ENCODE results near the gene RAF1.
"Not testable (repeated sequence)": the region's sequence is repeated elsewhere in the genome, so short reads cannot be mapped to it uniquely, and the experiment has no call there.

The RAF1 gene

DNA sequence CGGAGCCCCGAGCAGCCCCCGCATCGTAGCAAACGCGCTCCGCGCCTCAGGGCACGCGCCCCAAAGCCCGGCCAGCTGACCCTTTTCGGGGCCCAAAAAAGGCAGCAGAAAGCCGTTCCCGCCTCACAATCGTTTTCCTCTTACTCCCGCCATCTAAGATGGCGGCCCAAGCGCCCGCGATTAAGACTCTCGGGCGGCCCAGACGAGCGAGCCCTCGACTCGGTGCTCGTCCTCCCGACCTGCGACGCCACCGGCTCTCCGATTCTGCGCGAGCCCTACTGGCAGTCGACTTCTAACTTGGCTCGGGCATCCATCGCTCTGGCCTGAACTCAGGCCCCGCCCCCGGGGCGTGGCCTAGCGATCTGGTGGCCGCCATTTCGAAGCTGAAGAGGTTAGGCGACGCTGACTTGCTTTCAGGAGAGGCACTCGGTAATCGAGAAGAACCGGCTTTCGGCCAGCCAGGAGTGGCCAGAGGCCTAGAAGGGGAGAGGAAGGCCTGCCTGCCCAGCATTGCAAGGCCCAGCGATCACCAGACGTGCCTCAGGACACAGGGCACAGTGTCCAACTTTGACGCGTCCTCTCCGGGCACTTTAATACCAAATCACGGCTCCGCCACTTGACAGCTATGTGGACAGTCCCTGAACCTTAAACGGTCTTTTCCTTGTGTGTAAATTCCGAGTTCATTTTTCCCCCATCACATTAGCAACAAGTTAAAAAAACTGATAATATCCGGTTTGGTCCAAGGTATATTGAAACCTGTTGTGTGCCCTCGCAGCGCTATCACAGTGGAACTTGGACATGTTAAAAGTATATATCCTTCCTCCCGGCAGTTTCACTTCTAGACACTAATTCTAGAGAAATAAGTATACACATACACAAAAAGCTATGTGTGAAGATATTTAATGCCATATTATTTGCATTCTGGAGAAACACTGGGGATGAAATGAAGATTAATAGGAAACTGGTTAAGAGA is at the start of gene RAF1:
TSS of gene RAF1 (minus strand) at position 182 of the 973 bp plus-strand sequence. CDS start 45,396 bp downstream, outside the sequence.
- DNase-seq (ENCODE audit: low spot score) = peak; percentile 98

DNA sequence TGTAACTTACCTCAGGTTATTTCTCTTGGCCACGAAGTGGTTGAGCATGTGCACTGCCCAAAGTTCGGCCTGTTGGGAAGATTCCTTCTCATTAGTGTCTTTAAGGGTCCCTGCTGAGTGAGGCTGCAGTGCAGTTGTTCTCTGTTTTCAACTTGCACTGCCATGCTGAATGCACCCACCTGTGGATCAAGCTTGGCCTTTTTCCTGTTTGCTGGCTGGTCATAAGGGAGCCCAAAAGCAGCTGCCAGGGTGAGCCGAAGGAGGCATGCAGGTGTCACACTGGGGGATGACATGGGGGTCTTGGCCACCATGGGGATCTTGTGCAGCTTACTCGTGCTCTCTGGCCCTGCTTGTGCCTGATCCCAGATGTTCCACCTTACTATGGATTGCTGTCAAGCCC is 46.1 kb upstream of the RAF1 start:
- no peak for DNase-seq (ENCODE audit: low spot score)

DNA sequence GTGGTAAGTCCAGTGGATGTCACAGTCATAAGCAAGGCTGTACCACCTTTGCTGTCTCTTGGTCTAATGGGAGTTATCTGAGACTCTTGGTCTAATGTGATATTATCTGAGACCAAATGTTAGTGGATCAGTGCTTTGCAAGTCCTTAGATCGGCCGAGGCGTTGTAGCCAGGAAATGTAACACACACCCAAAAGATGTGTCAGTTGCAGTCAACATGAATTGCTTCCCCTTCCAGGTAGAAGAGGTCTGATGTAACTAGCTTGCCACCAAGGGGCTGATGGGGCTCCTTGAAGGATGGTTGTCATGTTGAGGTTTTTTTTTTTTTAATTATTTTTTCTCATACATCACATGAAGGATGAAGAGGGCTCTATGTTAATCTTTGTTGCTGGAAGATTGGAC is 45.4 kb upstream of the RAF1 start:
- no peak for DNase-seq (ENCODE audit: low spot score)

DNA sequence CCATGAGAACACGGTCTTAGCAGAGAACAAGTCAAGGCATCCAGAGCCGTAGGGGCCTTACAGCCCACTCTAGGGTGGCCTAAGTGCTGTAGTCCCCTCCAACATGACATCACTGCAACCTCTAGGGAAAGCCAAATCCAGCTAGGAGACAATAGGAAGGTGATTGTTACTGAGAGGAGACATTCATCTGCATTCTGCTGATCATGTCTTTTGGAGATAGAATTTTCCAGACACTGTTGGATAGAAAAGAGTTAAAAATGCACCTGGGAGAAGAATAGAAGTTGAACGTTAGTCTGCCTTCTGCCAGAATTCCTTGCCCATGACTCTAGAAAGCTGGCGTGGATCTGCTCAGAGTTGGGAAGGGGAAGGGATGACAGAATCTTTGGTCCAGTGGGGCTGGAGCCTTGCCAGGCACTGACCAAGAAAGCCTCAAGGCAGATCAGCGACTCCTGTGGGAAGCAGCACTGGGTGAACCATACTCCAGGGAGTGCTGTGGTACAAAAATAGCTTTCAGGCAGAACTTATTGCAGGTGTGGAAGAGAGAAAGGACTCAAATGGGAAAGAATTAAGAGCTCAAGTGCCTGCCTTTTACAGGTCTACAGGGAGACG is 44.8 kb upstream of the RAF1 start:
- DNase-seq (ENCODE audit: low spot score) = no peak

DNA sequence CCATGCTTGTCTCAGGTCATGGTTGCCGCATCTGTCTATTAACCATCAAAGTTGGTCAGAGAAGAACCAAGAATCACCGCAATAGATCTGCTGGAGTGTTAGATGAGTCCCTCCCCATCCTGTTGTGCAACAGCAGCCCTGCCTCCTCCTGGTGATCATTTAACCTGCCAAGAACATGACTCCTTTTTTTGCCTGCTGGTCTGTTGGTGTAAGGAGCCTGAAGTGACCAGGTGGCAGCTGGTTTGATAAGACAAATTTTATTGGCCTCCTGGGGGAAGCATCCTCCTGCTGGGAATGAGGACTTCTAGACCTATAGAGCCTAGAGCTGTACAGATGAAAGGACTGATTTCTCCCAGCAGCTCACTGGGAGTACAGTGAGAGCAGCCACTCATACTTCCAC is 43.5 kb upstream of the RAF1 start:
- no peak for DNase-seq (ENCODE audit: low spot score)

DNA sequence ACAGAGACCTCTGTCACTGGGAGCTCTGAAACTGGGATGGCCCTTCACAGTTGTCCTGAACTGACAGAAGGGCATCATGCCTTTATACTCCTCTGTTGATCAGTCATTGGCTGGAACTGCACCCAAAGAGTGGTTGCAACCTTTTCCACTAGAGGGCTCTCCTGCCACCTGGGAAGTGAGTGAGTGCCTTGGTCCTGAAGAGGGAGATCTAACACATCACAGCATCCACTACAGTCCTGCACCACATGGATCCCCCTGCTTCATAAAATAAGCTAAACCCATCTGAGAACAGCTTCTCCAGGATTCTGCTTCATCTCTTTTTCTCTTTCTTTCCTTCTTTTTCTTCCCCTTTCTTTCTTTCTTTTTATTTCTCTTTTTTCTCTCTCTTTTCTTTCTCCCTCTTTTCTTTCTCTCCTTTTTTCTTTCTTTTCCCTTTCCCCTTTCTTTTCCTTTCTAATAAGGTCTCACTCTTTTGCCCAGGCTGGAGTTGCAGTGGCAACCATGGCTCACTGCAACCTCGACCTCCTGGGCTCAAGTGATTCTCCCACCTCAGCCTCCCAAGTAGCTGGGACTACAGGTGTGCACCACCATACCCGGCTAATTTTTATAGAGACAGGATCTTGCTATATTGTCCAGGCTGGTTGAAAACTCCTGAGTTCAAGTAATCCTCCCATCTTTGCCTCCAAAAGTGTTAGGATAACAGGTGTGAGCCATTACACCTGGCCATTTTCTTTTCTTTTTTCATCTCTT is 42.8 kb upstream of the RAF1 start:
- peak; percentile 55 for DNase-seq (ENCODE audit: low spot score)

DNA sequence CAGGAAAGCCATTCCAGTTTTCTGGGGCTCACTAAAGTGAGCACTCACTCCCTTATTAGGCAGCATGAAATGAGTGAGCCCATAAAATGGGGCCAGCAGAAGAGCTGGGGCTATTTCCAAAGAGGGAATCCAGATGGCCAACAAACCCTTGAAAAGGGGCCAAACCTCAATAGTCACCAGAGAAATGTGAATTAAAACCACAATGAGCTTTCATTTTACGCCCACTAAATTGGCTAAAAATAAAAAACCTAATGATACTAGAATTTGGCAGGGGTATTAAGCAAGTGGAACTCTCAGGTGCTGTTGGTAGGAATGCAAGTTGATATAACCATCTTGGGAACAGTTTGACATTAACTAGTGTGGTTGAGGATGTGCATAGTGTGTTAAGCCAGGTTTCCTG is 42.1 kb upstream of the RAF1 start:
- DNase-seq (ENCODE audit: low spot score) = no peak

DNA sequence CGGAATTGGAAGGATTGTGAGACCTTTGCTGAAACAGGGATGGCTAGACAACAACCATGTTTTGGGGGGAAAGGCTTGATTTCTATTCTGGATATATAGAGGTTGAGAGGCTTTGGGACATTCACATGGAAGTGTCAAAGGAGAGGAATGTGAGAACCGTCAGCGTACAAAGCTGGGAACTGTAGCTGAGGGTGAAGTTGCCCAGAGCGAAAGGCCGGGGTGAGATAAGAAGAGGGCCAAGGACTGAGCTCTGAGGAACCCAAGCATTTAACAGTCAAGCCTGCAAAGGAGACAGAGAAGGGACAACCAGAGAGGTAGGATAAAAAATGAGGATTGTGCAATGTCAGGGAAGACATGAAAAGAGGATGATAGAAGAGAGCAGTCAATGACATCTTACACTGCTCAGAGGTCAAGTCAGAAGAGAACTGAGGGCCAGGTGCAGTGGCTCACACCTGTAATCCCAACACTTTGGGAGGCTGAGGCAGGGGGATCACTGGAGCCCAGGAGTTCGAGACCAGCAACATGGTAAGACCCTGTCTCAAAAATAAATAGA is 41.5 kb upstream of the RAF1 start:
- no peak for DNase-seq (ENCODE audit: low spot score)

DNA sequence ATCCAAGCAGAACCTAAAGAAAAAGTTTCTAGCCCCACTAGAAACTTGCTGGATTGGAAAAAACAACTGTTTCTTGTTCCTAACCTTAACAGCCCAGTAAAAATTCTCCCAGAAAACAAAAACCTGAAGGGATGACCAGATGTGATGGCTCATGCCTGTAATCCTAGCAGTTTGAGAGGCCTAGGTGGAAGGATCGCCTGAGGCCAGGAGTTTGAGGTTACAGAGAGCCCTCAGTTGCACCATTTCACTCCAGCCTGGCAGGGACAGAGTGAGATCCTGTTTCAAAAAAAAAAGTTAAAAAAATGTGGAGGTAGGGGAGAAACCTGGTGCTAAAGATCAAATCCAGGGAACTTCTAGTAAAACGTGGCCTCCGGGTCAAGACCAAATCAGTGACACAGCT is 38.6 kb upstream of the RAF1 start:
- DNase-seq (ENCODE audit: low spot score) = no peak

DNA sequence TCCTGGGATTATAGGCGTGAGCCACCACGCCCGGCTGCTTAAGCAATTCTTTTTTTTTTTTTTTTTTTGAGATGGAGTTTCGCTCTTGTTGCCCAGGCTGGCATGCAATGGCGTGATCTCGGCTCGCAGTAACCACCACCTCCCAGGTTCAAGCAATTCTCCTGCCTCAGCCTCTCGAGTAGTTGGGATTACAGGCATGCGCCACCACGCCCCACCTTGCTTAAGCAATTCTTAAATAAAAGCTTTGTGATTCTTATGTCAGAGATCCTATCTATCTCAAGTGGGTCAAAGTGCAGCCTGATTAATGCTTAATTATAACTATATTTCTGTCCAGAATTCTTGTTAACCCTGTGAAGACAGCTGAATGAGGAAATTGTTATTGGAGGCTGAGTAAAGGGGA is 37.7 kb upstream of the RAF1 start:
- not testable (repeated sequence) for DNase-seq (ENCODE audit: low spot score)

DNA sequence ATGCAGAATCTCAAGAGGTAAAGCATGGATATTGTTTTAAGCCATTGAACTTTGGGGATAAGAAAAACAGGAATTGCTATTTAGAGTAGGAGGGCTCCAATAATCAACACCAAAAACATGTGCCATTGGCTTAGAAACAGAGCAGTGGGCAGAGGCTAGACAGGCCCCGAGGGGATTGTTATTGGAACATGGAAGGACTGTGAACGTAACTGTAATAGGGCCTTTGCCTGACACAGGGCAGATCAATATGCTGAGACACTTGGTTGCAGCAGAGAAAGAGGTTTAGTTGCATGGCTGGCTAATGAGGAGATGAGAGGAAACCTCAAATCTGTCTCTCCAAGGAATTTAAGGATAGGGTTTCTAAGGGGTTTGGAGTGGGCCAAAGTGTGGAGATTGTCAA is 36.9 kb upstream of the RAF1 start:
- no peak for DNase-seq (ENCODE audit: low spot score)

DNA sequence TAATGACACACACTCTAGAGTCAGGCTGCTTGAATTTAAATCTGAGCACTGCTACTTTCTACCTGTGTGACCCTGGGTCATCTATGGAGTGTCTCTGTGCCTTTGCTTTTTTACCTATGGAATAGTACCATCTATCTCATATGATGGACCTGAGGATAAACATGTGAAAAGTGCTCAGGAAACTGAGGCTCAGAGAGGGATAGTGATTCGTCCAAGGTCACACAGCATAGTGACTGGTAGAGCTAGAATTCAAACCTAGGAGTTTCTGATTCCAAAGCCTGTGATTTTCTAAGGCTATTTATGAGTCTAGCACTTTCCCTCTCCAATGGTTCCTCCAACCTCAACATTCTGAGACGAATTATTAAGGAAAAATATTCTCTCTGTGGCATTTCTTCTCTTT is 32.0 kb upstream of the RAF1 start:
- no peak for DNase-seq (ENCODE audit: low spot score)

DNA sequence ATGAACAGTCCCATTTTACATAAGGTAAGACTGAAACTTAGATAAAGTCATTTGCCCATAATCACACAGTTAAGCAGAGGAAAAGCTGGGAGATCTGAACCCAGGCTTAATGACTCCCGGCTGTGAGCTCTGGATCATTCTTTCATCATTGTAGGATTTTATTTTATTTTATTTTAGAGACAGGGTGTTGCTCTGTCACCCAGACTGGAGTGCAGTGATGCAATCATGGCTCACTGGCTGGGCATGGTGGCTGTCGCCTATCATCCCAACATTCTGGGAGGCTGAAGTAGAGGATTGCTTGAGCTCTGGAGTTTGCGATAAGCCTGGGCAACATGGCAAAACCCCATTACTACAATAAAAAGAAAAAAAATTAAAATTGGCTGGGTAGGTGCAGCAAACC is 31.2 kb upstream of the RAF1 start:
- DNase-seq (ENCODE audit: low spot score) = no peak

DNA sequence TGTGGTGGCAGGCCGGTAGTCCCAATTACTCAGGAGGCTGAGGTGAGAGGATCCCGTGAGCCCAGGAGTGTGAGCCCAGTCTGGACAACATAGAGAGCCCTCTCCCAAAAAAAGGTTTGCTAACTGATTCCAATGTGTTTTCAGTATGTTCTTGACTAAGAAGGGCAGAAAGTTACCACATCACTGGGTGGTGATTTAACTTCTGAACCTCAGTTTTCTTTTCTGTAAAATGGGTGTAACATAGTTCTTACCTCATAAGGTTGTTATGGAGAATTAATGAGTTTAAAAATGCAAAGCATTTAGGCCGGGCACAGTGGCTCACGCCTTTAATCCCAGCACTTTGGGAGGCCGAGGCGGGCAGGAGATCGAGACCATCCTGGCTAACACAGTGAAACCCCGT is 28.5 kb upstream of the RAF1 start:
- DNase-seq (ENCODE audit: low spot score) = no peak

DNA sequence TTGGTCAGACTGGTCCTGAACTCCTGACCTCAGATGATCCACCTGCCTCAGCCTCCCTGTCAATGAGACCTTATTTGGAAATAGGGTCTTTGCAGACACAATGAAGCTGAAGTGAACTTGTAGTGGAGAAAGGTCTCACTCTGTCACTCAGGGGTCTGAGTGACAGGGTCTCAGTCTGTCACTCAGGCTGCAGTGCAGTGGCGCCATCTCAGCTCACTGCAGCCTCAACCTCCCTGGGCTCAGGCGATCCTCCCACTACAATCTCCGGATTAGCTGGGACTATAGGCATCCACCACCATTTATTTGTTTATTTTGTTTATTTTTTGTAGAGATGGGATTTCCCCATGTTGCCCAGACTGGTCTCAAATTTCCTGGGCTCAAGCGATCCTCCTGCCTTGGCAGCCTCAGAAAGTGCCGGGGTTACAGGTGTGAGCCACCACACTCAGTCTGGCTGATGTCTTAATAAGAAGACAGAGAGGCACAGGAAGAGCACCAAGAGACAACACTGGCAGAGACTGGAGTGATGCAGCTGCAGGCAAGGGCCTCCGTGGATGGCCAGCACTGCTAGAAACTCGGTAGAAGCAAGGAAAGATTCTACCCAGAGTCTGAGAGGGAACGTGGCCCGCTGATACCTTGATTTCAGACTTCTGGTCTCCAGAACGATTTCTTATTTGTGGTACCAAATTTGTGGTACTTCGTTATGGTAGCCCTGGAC is 26.2 kb upstream of the RAF1 start:
- DNase-seq (ENCODE audit: low spot score) = no peak

DNA sequence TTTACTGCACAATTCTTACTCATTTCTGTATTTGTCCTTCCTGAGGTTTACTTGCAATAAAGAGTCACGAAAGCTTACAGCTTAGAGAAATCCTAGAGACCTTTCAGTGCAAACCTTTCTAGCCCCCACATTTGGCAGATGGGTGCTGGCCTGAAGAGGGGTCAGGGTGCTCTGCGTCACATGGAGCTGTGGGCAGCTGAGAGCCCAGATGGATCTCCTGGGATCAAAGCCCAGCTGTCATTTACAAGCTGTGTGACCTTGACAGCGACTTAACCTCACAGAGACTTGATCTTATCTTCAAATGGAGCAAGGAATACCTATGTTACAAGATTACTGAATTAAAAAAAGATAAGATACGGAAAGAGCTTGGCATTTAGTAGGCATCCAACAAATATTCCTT is 24.0 kb upstream of the RAF1 start:
- DNase-seq (ENCODE audit: low spot score) = no peak

DNA sequence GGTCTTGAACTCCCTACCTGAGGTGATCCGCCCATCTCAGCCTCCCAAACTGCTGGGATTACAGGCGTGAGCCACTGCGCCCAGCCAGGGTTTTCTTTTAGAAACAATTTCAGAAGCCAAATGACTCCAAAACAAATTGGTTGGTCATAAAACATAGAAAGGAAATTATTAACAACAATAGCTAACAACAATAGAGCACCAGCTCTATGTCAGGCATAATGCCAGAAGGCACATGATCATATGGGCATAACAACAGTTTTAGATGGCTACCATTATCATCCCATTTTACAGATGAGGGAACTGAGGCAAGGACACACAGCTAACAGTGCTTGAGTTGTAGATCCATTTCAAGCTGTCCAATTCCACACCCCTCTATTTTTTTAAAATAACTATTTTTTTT is 22.2 kb upstream of the RAF1 start:
- DNase-seq (ENCODE audit: low spot score) = no peak

DNA sequence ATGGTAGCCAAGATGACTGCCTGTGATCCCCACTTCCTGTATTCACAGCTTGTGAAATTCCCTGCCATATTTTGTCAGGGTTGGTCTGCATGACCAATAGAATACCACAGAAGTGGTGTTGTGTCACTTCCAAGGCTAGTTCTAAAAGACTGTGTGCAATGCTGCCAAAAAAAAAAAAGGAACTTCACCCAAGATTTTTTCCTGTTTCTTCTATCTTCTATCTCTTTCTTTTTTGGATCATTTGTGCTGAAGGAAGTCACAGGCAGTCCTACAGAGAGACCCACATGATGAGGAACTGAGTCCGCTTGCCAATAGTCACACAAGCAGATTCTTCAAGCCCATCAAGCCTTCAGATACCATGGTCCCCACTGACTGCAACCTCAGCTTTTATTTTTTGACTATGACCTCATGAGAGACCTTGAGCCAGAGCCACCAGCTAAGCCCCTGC is 18.1 kb upstream of the RAF1 start:
- no peak for DNase-seq (ENCODE audit: low spot score)

DNA sequence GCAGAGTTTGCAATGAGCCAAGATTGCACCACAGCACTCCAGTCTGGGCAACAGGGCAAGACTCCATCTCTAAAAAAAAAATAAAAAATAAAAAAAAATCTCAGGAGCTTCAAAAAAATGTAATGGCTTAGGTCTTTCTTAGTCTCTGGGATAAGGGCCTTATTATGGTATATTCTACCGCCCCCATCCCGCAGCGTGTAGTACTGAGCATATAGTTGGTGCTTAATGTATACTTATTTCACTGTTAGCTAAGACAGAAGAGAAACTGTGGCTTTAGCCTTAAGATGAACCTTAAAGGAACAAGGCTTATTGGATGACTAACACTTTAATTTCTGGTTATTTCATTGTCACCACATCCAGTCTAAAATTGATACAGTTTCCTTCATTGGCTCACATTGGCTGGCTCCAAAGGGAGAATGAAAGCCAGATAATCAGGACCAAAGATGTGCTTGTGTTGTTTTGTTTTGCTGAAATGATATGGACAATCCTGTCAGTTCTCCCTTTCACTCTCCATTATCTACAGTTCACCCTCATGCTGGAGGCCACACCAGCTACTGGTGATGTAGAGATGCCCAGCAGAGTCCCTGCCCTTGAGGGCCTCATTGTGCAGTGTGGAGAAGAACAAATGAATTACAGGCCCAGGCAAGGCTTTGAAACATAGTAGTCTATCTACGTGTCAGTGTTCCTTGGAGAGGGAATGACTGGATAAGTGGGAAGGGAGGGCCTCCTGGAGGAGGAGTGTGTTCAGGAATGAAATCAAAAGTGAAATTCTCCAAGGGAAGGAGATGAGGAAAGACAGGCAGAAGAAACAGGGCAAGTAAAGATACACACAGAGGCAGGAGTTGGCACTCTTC is 17.4 kb upstream of the RAF1 start:
- DNase-seq (ENCODE audit: low spot score) = no peak

DNA sequence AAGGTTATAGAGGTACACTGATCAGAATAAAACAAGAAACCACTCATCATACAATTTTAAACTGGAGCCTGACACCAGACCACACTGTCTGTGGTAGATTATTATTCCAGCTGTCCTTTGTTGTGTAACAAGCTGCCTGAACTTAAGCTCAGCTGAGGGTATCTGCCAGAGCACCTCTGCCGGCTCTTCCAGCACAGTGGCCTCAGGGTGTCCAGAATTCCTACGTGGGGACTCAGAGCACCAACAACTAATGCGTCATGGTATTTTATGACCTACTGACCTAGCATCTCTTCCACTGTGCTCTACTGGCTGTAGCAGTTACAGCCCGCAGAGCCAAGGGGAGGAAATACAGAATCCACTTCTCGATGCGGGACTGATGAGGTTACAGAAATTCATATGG is 15.6 kb upstream of the RAF1 start:
- no peak for DNase-seq (ENCODE audit: low spot score)

DNA sequence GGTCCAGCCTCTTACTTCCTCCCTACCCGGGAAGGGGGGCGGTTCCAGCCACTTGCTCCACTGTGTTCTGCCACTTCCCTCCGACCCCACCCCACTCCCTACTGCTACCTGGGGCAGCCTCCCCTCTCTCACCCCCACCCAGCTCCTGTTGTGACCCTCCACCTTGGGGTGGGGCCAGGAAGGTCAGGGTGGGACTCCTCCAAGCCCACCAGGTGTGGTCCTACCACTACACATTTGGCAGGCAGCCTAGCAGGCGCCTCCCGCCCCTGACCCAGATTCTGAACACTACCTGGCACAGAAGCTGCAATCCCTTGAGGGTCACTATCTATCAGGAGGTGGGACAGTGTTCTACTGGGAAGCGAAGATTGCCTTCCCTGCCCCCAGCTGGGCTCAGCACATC is 13.7 kb upstream of the RAF1 start:
- DNase-seq (ENCODE audit: low spot score) = no peak

Data from CD4-positive, alpha-beta T cell treated with Interleukin-6 at 100 ng/mL for 8 hours (primary cell).